Panc1 (cell line): ENCODE results near the gene NPAS3.

ENCODE experiments used
- CTCF ChIP-seq: fragments of 450-650 bp; IDR thresholded peaks from 2 replicates; pipeline ENCODE4 v1.5.1; 2017; ENCODE audit warnings: mild to moderate bottlenecking
- REST ChIP-seq, 2 experiments: IDR thresholded peaks; 2 replicates each; pipeline ENCODE4 v1.6.1; 2011 to 2012; ENCODE audit warnings: low read depth in 2 of 2, control low read depth in 1 of 2, low read length in 1 of 2, mild to moderate bottlenecking in 1 of 2, moderate library complexity in 1 of 2; ENCODE audit not compliant: insufficient read depth in 1 of 2
- TCF7L2 ChIP-seq: IDR thresholded peaks from 2 replicates; pipeline ENCODE4 v1.6.1; 2011; ENCODE audit warnings: mild to moderate bottlenecking, low read depth, low read length, inconsistent platforms

- no peak for TF ChIP-seq CTCF
- no peak for TF ChIP-seq REST (IDR thresholded peaks at IDR 0.05; ENCODE audit: insufficient read depth in 1 of 2, low read depth in 2 of 2, low read length in 1 of 2)
- TF ChIP-seq TCF7L2 = no peak
Observed at GRCh38 chr14:33618361-33619105, 679.9 kb downstream of the NPAS3 start.
